Measurements from ENCODE around the gene FLRT2. TPM values are rescaled to one million over a fixed set of nuclear protein-coding genes. Genes with fewer than 3 reads are reported as not detected.

The FLRT2 gene
- total and polyA plus RNA-seq, 10 of the 15 experiments (the other 5 are each of a cell fraction or from before 2014, with no cell fraction given), result 0.03 to 0.13 TPM; not detected in 8

DNA sequence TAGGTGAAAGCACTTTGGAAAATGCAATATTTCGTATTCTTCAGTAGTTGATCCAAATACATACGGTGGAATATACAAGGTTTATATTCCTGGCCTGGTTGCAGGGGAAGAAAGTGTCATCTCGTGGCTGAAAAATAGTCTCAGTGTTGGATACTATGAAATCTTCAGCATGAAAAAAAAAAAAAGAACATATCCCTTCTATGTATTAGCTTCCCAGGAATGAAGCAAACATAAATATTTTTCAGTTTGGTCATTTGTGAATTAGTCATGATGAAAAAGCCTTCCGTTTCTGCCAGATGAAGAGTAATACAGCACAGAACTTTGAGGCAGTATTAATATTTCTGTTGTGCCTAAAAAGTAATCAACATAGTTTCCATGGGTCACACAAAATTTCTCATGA is 36.7 kb downstream of the FLRT2 start:
- Histone ChIP-seq H3K36me3 (ENCODE audit: control insufficient read depth in 2 of 2, insufficient read depth in 2 of 2, low read length in 1 of 2) (no peaks in the 10 kb centered on the region), H2AFZ (ENCODE audit: control insufficient read depth, low read depth, low read length) (no peak overlapping the region), H3K27me3 (replicated peaks in 1 of 2; ENCODE audit: control insufficient read depth in 2 of 2, insufficient read depth in 2 of 2, low read length in 1 of 2) (no peaks in the 10 kb centered on the region), H3K4me1 (ENCODE audit: control insufficient read depth, insufficient read depth, low read length) (no peaks in the 10 kb centered on the region), H3K4me2 (ENCODE audit: control insufficient read depth, insufficient read depth) (no peak overlapping the region), H3K9ac (ENCODE audit: control insufficient read depth, insufficient read depth, low read length) (no peak overlapping the region), H3K4me3 (no peak overlapping the region), H3K79me2 (ENCODE audit: control insufficient read depth, insufficient read depth, low read length) (no peaks in the 10 kb centered on the region), H4K20me1 (ENCODE audit: control insufficient read depth, insufficient read depth) (no peaks in the 10 kb centered on the region), H3K9me3 (replicated peaks; ENCODE audit: control insufficient read depth, insufficient read depth, low read length) (no peaks in the 10 kb centered on the region), H3K27ac (ENCODE audit: control insufficient read depth, insufficient read depth) (no peak overlapping the region)
- BruUV-seq (replicated peaks), result no TSS peak
- ATAC-seq (no peak), FAIRE-seq (no peak), DNase-seq (ENCODE audit: low read depth, low spot score) (no peak)
- ChIA-PET RAD21 (ENCODE audit: unreplicated experiment) (no interaction called here), SMC1A (ENCODE audit: uncharacterized antibody, unreplicated experiment) (no interaction called here), POLR2A (no interaction called here), CTCF (no interaction called here)
- intact Hi-C loops (cut with micrococcal nuclease; ENCODE audit: unreplicated experiment), result no loop called here
- TF ChIP-seq ZNF217 (IDR thresholded peaks at IDR 0.05) (no peak), CREB1 (IDR thresholded peaks at IDR 0.05; ENCODE audit: low read depth) (no peak), SUZ12 (IDR thresholded peaks at IDR 0.05; ENCODE audit: unreplicated experiment) (no peak), IKZF2 (IDR thresholded peaks at IDR 0.05) (no peak), POLR2AphosphoS2 (IDR thresholded peaks at IDR 0.05; ENCODE audit: low read depth, low read length) (no peak), NFIC (IDR thresholded peaks at IDR 0.05; ENCODE audit: low read depth, low read length) (no peak), USF2 (IDR thresholded peaks at IDR 0.05; ENCODE audit: borderline replicate concordance, low read depth, low read length) (no peak), ASH2L (IDR thresholded peaks at IDR 0.05; ENCODE audit: borderline replicate concordance, low read depth) (no peak), ATF3 (IDR thresholded peaks at IDR 0.05; ENCODE audit: borderline replicate concordance, extremely low read depth, low read depth, low read length) (no peak), ZNF592 (IDR thresholded peaks at IDR 0.05) (no peak), CEBPZ (IDR thresholded peaks at IDR 0.05; ENCODE audit: low read depth, low read length) (no peak), SRF (IDR thresholded peaks at IDR 0.05; ENCODE audit: low read depth in 2 of 2, low read length in 2 of 2) (no peak), POLR2A (IDR thresholded peaks at IDR 0.05; ENCODE audit: low read depth, low read length) (no peak), ZNF207 (IDR thresholded peaks at IDR 0.05; ENCODE audit: borderline replicate concordance) (no peak)
- in situ Hi-C loops (cut with MboI), result no loop called here
- WGBS (ENCODE audit: insufficient coverage, insufficient replicate concordance, low lambda C conversion rate, missing lambda C conversion rate), result 6% methylated on average over 3 of the region's 4 CpGs

Measured in GM12878 (cell line).